Activated T-cell treated with anti-CD3 and anti-CD28 coated beads for 1 hour (primary cell): Measurements from ENCODE around the gene SVOPL.

ENCODE experiments used
- DNase-seq: peaks from one replicate; pipeline ENCODE4 v3.0.0-alpha.2; 2020; ENCODE audit warnings: low read depth

SVOPL gene

DNA sequence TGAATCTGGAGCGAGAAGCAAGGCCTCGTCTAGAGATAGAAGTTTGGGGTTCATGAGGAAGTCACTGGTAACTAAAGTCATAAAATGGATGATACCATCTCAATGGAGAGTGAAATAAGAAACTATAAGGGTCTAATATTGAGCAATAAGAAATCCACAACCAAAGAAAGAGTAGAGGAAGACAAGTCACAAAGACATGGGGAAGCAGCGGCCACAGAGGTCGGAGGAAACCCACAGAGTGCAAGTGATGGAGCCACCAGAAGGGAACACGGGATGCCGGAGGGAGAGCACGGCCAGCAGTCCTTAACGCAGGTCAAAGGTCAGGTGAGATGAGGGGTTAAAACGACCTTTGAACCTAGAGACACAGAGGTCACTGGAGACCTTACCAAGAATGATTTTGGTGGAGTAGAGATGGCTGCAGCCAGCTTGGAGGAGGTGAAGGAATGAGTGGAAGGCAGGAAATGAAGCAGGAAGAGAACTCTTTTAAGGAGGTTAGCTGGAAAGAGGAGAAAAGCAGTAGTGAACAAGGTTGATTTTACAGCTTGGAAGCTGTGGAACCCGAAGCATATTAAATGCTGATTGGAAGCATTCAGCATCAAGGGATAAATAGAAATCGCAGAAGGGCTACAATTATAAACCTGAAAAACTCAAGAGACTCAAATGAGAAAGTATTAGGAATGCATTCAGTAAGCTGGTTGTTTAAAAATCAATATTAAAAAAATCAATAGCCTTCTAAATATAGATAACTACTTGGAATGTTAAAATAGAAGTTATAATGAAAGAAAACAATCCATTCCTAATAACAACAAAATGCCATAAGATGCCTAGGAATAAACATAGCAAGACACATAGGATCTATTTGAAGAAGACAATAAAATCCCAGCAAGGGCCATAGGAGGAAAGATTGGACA, 93.7 kb downstream of the SVOPL start:
- DNase-seq: no peak

DNA sequence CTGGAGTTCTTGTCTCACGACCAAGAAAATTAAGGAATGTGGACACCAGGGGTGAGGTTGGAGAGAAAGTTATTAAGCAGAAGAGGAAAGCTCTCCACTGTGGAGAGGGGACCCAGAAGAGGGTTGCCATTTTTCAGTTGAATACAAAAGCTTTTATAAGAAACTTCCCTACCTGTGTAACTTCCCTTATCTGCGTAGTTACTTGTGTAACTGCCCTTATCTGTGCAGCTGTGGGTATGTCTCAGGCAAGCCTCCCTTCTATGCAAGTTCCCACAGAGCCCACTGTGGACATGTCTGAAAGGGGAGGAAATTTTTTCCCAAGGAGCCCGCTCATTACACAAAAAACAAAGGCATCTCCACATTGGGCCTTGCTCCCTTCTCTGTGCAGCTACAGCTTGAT, 94.9 kb downstream of the SVOPL start:
- no peak for DNase-seq

DNA sequence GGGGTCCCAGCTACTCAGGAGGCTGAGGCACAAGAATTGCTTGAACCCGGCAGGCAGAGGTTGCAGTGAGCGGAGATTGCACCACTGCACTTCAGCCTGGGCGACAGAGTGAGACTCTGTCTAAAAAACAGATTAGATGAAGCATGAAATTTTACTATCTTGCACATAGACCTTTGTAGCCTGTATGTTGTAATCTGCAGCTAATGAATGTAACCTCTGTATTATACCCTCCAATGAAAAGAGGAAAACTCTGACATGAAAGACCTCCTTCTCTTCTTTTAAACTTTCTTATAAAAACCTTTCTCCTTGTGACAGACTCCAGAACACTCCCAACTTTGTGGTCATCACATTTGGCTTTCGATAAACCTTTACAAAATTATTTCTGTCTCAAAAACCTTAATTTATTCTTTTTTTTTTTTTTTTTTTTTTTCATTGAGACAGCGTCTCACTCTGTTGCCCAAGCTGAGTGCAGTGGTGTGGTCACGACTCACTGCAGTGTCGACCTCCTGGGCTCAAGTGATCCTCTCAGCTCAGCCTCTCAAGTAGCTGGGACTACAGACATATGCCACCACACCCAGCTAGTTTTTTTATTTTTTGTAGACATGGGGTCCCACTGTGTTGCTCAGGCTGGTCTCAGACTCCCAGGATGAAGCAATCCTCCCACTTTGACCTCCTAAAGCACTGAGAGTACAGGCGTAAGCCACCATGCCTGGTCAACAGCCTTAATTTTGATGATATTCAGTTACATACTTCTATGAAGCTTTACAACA, 97.4 kb downstream of the SVOPL start:
- no peak for DNase-seq

DNA sequence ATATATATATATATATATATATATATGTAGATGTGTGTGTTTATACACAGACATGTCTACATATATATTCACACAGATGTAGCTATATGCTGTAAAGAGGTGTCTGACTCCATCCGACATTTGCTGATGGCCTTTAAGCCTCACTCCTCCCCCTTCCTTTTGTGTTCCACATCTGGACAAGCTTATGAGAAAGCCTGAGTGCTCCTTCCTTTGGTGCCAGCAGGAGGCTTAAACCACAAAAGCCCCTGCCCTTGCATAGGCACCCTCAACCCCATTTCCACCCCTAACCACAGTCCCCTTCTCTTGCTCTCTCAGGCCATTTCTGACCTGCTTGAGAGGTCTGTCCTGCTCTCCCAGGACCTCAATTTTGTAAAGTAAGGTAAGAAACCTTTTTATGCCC, 98.7 kb downstream of the SVOPL start:
- no peak for DNase-seq

DNA sequence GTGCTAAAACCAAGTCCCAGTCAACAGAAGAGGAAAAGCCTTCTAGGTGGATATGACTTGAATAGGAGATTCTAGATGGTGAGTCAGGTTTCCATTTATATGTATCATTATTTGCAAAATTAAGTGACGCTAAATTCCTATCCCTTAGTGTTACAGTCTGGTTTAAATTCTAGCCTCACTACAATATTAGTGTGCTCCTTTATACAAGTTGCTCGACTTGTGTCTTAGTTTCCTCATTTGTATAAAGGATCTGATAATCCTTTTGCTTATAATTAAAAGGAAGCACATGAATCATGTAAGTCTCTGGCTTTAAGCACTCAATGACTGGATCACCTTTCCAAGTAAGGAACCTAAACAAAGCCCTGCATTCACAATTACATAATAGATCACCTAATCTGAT, 105.7 kb downstream of the SVOPL start:
- no peak for DNase-seq

DNA sequence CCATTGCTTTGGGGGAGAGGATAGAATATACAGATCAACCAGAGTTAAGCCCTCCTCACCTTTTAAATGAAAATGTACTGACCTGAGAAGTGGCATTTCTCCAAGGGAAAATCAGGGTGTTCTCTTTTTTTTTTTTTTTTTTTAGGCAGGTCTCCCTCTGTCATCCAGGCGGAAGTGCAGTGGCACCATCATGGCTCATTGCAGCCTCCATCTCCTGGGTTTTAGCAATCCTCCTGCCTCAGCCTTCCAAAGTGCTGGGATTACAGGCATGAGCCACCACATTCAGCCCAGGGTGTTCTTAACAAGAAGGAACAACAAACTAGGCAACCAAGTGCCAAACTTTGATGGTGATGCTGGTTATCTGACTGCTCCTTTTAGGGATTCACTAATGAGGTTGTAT, 111.0 kb downstream of the SVOPL start:
- no peak for DNase-seq

DNA sequence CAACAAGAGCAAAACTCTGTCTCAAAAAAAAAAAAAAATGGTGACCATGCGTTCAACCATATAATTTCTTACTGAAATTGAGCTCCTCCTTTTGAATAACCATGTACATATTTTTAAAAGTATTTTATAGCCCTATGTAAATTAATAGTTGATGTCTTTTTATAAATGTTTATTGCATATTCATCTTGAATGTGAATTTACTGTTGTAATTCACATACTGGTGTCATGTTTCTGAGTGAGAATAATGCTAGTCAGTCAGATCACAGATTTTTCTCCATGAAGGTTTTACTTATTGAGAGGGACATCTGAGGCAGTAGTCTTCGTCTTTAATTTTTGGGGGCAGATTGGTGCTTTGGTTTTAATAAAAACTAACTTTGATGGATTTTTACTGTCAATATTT, 112.2 kb downstream of the SVOPL start:
- no peak for DNase-seq

DNA sequence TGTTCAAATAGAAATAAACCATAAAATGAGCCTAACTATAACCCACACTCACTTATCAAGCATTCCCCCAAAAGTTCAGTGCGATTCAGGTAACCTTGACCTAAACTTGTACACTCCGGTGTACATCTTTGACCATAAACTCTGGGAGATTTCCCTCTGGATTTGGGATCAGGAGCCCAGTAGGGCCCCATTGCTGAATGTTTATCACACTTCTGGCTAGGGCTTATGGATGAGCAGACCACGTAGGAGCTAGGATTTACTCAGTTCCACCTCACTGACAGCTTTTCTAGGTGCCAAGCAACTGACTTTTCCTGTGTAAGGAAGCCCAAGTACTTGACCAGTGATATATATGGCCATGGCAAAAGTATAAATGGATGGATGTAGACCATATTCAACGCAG, 113.7 kb downstream of the SVOPL start:
- no peak for DNase-seq

DNA sequence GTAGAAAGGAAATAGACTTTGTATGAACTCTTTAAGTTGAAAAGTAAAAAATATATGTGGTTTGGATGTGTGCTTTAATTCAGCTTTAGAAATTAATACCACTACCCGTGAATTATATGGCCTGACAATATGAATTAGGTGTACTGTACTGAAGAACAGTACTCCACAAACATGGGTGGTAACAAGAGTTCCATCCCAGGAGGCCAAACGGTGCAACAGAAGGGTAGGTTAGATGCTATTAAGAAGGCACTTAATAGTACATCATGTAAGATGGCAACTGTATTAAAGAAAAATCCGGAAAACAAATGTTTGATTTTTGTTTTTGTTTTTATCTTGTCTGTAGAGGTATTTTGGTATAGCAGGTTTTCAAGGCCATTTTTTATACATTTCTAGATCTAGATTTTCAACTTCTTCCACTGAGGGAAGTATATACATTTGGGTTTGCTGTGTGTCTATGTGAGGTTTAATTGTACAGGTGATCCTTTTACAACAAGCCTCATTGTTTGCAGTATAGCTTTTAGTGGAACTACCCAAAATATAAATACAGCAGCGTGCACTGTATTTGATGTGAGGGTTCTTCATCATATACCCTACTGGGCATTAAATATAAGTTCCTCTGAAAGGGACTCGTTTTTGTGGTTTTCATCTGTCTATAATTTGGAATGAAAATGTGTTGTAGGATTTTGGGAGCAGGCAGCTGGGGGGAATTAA, 115.7 kb downstream of the SVOPL start:
- DNase-seq: no peak

DNA sequence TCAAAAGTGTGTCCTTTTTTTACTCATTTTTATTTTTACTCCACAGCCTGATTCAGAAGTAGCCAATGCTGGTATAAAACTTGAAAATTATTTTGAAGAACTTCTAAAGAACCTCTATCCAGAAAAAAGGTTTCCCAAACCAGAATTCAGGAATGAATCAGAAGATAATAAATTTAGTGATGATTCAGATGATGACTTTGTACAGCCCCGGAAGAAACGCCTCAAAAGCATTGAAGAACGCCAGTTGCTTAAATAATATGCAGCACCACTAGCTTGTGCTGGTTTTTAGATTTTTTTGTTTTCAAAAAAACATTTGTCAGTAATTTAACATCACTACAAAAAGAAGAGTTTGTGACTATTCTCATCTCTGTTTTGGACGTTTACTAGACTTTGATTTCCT, 116.5 kb downstream of the SVOPL start:
- no peak for DNase-seq

DNA sequence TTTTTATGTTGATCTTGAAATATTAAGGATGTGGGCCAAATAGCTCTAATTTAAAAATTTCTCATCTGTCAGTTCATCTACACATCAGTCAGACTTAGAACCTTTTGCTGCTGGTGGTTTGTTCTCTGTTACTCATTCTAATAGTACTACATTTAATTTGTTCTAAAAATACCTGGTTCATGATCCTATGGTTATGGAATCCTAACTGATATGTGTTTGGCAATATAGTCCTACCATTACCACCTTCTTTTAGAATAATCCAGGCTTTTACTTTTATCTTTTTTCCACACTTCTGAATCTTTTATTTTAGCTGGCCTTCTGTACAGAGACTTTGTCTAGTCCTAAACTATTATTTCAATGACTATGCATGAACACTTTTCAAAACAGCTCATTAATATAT, 116.9 kb downstream of the SVOPL start:
- no peak for DNase-seq

DNA sequence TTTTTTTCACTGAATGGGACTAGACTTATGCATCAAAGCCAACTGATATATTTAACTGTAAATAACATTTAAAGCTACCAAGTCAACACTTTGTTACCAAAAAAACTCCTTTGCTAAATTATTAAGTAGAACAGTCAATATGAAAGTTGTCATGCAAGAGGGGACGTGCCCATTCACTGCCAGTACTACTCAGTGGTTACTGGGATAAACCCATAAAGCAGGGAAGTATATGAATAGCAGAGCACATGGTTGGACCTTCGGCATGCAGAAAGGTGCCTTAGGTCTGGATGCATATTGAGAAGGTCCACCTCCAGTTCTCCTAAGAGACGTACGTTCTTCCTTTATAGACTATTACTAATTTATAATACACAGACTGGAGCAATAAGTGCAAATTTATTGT, 120.1 kb downstream of the SVOPL start:
- no peak for DNase-seq

DNA sequence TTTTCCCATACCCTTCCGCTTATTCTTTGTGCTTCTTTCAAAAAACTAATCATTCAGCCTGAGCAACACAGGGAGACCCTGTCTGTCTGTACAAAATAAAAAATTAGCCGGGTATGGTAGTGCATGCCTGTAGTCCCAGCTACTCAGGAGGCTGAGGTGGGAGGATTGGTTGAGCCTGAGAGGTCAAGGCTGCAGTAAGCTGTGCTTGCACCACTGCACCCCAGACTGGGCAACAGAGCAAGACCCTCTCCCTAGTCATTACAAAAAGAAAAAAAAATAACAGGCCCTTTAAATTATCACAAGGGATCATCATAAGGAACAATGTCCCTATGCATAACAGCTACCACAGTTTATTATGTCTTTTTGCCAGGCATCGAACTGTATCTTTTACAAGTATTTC, 121.5 kb downstream of the SVOPL start:
- no peak for DNase-seq

DNA sequence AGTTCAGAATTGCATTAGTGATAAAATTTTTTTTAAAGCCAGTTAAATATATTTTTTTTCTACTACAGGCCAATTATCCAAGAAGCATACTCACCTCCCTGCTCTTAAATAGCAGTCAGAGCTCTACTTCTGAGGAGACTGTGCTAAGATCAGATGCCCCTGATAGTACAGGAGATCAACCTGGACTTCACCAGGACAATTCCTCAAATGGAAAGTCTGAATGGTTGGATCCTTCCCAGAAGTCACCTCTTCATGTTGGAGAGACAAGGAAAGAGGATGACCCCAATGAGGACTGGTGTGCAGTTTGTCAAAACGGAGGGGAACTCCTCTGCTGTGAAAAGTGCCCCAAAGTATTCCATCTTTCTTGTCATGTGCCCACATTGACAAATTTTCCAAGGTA, 122.0 kb downstream of the SVOPL start:
- DNase-seq: no peak

DNA sequence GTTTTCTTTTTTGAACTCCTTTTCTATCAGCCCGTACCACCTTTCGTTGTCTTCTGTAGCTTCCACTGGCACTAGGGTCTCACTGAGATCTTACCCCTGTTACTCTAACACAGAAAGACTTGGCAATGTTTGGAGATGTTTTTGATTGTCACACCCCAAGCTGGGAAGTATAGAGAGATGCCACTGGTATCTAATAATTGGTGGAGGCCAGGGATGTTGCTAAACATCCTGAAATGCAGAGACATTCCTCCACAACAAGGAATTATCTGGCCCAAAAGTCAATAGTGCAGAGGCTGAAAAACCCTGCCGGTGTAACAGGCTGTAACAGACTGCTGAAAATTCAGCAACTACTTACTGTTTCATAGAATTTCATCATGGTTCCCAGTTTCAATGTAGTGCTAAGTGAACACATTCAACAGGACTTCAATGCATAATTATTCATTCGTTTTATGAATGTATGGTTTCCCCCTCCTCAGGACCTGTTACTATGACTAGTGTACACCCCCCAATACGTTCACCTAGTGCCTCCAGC, 125.2 kb downstream of the SVOPL start:
- DNase-seq: no peak

DNA sequence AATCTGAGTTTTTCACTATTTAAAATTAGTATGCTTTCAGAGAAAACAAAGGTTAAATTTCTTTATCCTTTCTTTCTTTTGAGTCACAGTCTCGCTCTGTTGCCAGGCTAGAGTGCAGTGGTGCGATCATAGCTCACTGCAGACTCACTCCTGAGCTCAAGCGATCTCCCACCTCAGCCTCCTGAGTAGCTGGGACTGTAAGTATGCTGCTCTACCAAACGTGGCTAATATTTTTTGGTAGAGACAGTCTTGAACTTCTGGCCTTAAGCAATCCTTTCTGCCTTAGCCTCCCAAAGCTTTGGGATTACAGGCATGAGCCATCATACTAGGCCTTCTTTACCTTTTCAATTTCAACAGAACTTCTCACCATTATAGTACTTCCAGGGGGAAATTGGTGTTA, 127.4 kb downstream of the SVOPL start:
- DNase-seq: no peak

DNA sequence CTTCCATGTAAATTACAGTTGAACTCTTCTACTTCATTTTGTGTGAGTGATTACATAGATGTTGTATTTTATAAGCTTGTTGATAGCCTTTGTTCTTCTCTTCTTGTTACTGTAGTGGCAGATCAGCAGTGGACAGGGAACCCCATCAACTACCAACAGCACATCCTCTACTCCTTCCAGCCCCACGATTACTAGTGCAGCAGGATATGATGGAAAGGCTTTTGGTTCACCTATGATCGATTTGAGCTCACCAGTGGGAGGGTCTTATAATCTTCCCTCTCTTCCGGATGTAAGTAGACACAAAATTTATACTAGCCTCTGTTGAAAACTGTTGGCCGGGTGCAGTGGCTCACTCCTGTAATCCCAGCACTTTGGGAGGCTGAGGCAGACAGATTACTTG, 130.4 kb downstream of the SVOPL start:
- no peak for DNase-seq

DNA sequence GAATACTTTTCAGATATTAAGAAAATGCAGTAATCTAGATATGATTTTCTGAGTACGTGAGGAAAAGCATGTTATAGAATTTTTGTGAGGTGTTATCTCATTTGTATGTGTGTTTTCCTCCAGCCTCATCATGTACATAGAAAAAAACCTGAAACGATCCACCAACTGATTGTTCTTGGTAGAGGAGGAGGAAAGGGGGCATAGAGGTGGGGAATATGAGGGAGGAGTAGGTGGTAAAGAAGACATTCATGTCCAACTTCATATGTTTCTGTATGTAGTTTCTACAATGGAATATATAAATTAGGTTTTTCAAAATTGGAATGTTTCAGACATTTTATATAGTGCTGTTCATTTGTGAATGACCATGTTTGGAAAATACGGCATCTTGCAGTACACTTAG, 131.7 kb downstream of the SVOPL start:
- DNase-seq: no peak

DNA sequence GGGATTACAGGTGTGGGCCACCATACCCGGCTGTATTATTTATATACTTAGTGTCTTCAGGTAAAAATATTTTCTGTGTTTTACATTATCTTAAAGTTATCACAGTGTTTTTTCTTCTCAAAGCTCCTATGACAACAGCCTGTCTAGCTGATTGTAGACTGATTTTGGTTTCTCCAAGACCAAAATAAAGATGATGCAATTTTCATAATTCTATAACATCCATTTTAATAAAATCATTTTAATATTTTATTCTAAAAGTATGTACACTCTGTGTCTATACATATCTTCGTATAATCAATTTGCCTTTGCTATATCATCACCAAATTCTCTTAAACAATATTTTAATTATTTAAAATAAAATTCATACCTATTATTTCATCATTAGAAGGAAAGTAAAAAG, 132.5 kb downstream of the SVOPL start:
- no peak for DNase-seq

DNA sequence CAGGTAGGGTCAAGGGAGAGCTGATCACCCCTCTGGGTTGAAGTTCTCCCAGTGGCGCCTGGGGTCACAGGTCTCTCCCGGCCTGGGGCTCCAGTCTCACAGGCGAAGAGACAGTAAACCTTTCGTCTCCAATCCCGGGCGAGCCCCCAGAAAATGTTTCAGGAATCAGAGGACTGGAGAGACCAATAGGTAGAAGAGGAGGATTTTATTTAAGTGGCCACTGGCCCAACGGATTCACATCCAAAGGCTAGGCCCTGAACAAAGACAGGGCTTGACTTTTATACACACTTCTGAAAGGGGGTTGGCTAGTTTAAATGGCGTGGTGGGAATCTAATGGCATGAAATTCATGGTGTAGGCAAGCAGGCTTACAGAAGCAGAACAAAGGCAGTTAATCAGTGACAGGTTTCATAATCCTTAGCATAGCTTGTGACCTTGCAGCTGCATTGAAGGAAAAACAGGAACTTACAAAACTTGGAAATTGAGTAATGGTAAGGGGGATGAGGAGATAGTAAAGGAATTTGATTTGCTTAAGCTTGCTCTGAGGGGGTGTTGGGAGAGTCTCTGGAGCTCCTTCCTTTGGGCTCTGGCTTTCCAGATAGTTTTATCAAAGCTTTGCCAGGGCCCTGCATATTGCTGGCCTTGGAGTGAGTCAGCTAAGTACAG, 135.6 kb downstream of the SVOPL start:
- no peak for DNase-seq

DNA sequence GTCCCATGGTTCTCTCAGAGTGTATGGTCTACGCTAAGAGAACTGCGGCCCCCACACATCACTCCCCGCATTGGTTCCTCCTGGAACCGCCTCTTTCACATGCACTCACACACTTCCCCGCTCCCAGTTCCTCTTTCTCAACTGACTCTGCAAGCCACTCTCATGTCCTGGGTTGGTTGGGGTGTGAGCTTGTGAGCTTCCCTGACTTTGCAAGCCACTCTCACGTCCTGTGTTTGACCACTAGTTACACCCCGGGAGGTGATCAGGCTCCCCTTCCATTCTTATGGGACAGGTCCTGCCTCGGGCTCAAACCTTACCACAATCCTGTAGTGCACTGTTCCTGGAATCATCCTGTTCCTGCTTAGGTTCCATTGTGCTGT, 136.1 kb downstream of the SVOPL start:
- no peak for DNase-seq

DNA sequence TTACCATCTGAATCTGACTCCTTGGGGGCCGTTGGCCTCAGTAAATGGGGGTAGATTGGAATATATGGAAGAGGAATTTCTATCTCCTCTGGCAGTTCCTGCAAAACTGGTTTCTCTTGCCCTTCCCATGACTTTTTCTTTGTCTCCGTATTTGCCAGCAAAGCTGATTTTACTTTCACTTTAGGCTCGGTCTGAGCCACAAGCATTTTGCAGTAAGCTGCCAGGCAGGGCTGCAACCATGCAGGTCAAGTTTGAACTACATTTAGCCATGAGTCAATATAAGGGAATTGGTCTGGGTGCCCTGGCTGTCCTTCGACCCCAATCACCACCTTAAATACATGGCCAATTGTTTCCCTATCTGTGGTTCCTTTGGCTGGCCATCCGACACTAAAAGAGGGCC, 136.8 kb downstream of the SVOPL start:
- DNase-seq: no peak
